ENCODE results near the gene SWI5.
"Not testable (repeated sequence)": the region's sequence is repeated elsewhere in the genome, so short reads cannot be mapped to it uniquely, and the experiment has no call there.

SWI5 gene

GRCh38 chr9:128274245-128274644 is 1.8 kb upstream of the SWI5 start:
- in situ Hi-C loops (cut with MboI; ENCODE audit: low pct_unique_long_range_greater_than_20kb, low sequenced_read_pairs): no loop called here
- DNase-seq: no peak

DNA sequence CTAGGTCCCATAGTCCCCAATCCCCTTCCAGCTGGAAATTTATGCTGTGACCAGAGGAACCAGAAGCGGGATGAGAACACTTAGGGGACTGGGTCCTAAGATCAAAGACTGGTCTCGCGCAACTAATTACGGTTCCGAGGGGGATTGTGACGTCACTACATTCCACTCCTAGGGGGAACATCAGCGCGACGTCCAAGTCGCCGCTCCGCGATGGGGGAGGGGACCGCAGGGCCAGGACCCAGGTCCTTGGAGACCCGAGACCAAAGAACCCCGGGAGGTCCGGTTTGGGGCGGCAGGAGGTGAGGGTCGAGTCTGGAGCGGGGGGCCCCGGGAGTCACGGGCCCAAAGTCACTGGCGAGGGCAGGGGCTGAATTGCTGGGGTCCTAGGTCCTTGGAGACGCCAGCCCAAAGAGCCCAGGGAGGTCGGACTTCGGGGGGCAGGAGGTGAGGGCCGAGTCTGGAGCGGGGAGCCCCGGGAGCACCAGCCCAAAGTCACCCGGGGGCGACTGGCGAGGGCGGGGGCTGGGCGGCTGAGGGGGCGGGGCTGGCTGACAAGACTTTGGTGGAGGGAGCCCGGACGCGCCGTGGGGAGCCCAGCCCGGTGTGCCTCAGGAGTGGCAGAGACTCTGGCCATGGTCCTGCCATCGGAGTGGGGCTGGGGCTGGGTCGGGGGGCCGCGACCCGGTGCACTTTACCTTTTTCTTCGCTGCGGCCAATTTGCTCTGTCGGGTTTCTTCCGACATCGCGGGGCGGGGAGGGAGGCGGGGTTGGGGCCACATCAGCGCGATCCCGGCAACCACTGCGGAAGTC is 673 bp upstream of the SWI5 start, which contains the start of gene GOLGA2:
Gene GOLGA2, minus strand, starts transcription at position 810 of the 810 bp plus-strand sequence. Its CDS starts 31 bp downstream, at position 779.
- no peak for DNase-seq
- in situ Hi-C loops (cut with MboI; ENCODE audit: low pct_unique_long_range_greater_than_20kb, low sequenced_read_pairs): no loop called here

DNA sequence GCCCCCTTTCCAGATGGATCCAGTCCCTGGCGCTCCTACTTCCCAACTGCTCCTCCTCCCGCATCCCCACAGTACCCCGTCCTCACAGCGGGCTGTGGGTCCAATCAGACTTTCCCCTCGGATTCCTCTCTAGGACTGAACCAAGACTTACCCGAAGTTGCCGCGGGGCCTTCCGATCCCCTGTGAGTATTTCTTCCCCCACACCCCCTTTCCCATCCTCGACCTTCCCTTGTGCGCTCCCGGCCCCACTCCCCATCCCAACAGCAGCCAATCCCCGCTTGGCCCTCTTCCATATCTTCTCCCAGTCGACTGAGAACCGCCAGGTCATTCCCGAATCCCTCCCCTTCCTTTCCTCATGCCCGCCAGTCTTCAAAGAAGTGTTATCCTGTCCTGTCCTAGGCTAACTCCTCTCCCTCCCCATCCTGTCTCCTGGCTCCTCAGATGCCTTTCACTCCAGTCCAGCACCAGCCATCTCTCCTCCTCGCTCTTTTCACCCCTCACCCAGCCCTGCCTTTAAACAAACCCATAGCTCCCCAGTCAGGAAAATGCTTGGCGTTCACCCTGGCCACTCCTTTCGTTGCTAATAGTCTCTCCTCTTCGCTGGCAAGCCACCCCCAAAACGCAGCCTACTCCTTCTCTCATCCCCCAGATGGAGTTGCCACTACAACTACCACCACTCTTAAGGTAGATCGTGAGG is 646 bp downstream of the SWI5 start:
- in situ Hi-C loops (cut with MboI; ENCODE audit: low pct_unique_long_range_greater_than_20kb, low sequenced_read_pairs): no loop called here
- no peak for DNase-seq

GRCh38 chr9:128279088-128280073 is 3.3 kb downstream of the SWI5 start:
- in situ Hi-C loops (cut with MboI; ENCODE audit: low pct_unique_long_range_greater_than_20kb, low sequenced_read_pairs): not testable (repeated sequence)
- peak; percentile 65 for DNase-seq

GRCh38 chr9:128280084-128280622 is 4.1 kb downstream of the SWI5 start:
- DNase-seq: peak; percentile 81
- in situ Hi-C loops (cut with MboI; ENCODE audit: low pct_unique_long_range_greater_than_20kb, low sequenced_read_pairs): no loop called here

GRCh38 chr9:128282500-128282899 is 6.4 kb downstream of the SWI5 start:
- in situ Hi-C loops (cut with MboI; ENCODE audit: low pct_unique_long_range_greater_than_20kb, low sequenced_read_pairs): no loop called here
- no peak for DNase-seq

DNA sequence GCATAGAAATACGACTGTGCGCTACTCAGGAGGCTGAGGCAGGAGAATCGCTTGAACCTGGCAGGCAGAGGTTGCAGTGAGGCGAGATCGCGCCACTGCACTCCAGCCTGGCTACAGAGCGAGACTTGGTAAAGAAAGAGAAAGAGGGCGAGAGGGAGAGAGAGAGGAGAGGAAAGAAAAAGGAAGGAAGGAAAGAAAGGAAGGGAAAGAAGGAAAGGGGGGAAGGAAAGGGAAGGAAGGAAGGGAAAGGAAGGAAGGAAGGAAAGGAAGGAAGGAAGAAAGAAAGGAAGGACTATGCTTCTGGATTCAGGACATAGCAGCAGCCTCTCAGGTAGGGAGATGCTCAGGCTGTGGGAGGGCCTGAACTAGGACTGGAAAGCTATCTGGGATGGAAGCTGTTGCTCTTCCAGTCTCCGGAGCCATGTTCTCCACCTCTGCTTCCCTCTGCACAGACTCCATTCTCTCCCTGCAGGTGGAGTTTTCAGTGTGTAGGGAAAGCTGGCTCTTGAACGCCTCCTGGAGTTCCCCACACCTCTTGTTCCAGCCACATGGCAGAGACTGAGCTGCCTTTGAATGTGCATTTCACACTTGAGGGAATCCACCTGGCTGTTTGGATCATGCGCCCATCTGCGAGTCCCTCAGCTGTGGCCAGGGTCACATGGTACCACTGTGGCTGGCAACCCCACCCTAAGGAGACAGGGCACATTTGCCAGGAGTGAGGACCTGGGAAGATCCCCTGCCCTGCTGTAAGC is 9.1 kb downstream of the SWI5 start:
- DNase-seq: no peak
- in situ Hi-C loops (cut with MboI; ENCODE audit: low pct_unique_long_range_greater_than_20kb, low sequenced_read_pairs): no loop called here

DNA sequence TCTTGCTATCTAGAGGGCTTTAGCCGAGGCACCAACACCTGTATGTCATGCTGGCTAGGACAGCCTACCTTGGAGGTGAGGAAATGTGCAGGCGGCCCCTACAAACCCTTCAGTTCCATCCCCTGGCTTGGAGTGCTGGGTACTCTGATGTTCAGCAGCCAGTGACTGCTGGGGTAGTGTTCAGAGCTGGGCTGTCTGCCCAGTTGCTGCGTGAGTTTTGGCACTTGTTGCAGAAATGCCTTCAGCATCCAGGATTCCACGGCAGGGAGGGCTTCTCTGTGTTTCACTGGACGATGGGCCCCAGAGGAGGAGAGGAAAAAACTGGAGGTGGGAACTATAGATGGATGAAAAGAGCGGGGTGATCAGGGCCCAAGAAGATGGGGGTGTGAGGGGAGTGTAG is 10.4 kb downstream of the SWI5 start:
- in situ Hi-C loops (cut with MboI; ENCODE audit: low pct_unique_long_range_greater_than_20kb, low sequenced_read_pairs): no loop called here
- DNase-seq: no peak

- DNase-seq: no peak
- in situ Hi-C loops (cut with MboI; ENCODE audit: low pct_unique_long_range_greater_than_20kb, low sequenced_read_pairs): no loop called here
Observed at GRCh38 chr9:128288273-128289004, 12.4 kb downstream of the SWI5 start.

- in situ Hi-C loops (cut with MboI; ENCODE audit: low pct_unique_long_range_greater_than_20kb, low sequenced_read_pairs): no loop called here
- DNase-seq: no peak
Observed at GRCh38 chr9:128292009-128292408, 15.9 kb downstream of the SWI5 start.

DNA sequence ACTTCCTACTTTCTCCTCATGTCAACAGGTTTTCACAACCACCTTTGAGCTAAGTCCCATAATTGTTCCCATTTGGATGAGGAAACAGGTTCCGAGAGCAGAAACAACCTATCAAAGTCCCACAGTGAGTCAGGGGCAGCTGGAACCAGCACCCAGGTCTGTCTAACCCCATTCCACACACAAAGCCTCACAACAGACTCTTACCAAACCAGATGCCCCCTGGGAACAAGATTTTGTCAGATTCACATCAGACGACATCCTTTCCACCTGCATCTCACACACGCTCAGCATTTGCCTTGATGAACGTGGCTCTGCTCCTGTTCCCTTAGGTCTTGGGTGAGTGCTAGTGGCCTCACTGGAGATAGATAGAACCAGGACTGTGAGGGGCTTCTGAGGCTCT is 17.0 kb downstream of the SWI5 start:
- in situ Hi-C loops (cut with MboI; ENCODE audit: low pct_unique_long_range_greater_than_20kb, low sequenced_read_pairs): no loop called here
- DNase-seq: no peak

- in situ Hi-C loops (cut with MboI; ENCODE audit: low pct_unique_long_range_greater_than_20kb, low sequenced_read_pairs): no loop called here
Observed at GRCh38 chr9:128294142-128294541, 18.1 kb downstream of the SWI5 start.

GRCh38 chr9:128296340-128297220 is 20.5 kb downstream of the SWI5 start:
- DNase-seq: no peak
- in situ Hi-C loops (cut with MboI; ENCODE audit: low pct_unique_long_range_greater_than_20kb, low sequenced_read_pairs): no loop called here

More at GRCh38 chr9:128294142-128294541, 18.1 kb downstream of the SWI5 start:
- no peak for DNase-seq

DNA sequence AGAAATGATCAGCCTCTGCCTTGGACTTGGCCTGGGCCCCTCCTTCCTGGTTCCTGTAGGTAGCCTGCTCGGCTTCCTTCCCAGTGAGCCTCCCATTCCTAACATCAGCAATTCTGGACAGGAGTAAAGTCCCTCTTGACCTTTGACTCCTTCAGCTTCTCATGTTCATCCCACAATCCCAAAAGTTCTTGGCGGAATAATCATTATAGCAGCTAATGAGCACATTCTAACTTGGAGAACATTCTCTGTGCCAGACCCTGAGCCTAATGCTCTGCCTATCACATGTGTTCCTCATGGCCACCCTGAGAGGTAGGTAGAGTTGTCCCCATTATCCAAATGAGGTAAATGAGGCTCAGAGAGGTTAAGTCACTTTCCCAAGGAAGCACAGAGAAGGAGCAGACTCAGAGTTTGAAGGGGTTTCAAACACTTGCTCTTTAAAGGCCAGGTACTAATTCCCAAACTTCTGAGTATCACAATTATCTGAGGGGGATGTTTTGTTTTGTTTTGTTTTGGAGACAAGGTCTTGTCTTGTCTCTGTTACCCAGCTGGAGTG is 21.2 kb downstream of the SWI5 start:
- in situ Hi-C loops (cut with MboI; ENCODE audit: low pct_unique_long_range_greater_than_20kb, low sequenced_read_pairs): no loop called here
- no peak for DNase-seq

DNA sequence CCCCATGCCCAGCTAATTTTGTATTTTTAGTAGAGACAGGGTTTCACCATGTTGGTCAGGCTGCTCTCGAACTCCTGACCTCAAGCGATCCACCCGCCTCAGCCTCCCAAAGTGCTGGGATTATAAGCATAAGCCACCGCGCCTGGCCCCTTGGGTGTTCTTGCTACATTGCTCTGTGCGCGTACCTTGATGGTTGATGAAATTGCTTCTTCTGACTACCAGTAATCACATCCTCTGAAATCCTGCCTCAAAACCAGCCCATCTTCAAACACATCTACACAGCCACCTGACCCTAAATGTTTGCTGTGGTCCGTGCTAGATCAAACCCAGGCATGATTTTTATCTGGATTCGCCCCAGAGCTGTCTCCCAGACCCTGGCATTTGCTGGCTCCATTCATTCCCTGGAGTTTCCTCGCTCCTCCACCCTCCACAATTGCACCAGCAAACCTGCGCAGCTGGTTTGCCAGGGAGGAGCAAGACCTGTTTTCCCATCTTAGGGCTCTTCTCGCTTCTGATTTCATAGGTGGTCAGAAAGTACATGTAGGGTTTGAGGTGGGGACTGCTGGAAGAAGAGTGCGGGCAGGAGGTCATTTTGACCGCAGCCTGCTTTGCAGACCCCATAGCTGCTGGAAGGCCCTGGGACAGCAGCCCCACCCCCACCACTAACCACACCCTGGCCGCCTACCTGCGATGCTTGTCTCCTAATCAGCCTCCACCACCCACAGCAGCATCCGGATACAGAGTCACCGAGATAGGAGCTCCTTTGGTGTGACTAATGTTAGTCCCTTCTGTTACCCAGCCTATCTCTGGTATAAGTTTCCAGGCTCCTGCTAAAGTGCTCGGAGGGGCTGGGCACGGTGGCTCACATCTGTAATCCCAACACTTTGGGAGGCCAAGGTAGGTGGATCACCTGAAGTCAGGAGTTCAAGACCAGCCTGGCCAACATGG is 22.7 kb downstream of the SWI5 start:
- in situ Hi-C loops (cut with MboI; ENCODE audit: low pct_unique_long_range_greater_than_20kb, low sequenced_read_pairs): no loop called here
- DNase-seq: no peak

Measured in KBM-7 (cell line).